ENCODE data around the gene CBFA2T2. TPM values are rescaled to one million over a fixed set of nuclear protein-coding genes. Genes with fewer than 3 reads are reported as not detected.
A peak's percentile ranks its signal among the peaks of the same experiment; 100 is the strongest.

CBFA2T2 gene
- total RNA-seq, 4 donors from 2014 or later: 16.7 to 22.5 (median 19.1) TPM

- peaks cover 0 to 52% (median 35%) of the 10 kb centered on the region in 4 donors for H3K4me1 ChIP-seq
- H3K36me3 ChIP-seq: peaks cover 0 to 24% (median 0%) of the 10 kb centered on the region in 3 donors
- DNase-seq (ENCODE audit: low spot score in 2 of 2): peak; percentile 78
- WGBS, 2 donors: 5 to 6% methylated on average over 16 to 36 of the region's 73 CpGs
- TF ChIP-seq CTCF (IDR thresholded peaks at IDR 0.05) (no peak), EP300 (IDR thresholded peaks at IDR 0.05) (peak in 1 of 2 donors; percentile 73), POLR2A (IDR thresholded peaks at IDR 0.05) (peak; percentile 51 to 79)
- H3K4me3 ChIP-seq: peak within 1 kb of the TSS; percentile 65 to 88 (median 69)
- H3K9me3 ChIP-seq: no peaks in the 10 kb centered on the region
- peak within 1 kb of the TSS; percentile 87 to 100 (median 93) for H3K27ac ChIP-seq
- no peaks in the 10 kb centered on the region for H3K27me3 ChIP-seq
These were observed 184.6 kb downstream of the CBFA2T2 start, which contains the start of gene NECAB3 for GRCh38 chr20:33674294-33675135. Gene NECAB3 (minus strand): TSS chr20:33674428. CDS start chr20:33674352, 76 bp downstream.

- H3K9me3 ChIP-seq: no peaks in the 10 kb centered on the region
- peak overlapping the region in 3 of 4 donors; percentile 65 to 88 (median 67) for H3K4me3 ChIP-seq
- peaks cover 0 to 16% (median 0%) of the 10 kb centered on the region in 3 donors for H3K36me3 ChIP-seq
- TF ChIP-seq POLR2A (IDR thresholded peaks at IDR 0.05) (peak in 1 of 2 donors; percentile 52), EP300 (IDR thresholded peaks at IDR 0.05) (peak in 1 of 2 donors; percentile 72), CTCF (IDR thresholded peaks at IDR 0.05) (no peak)
- H3K4me1 ChIP-seq: peaks cover 0 to 52% (median 35%) of the 10 kb centered on the region in 4 donors
- peak; percentile 59 to 79 for DNase-seq (ENCODE audit: low spot score in 2 of 2)
- H3K27me3 ChIP-seq: no peaks in the 10 kb centered on the region
- peak overlapping the region; percentile 87 to 100 (median 93) for H3K27ac ChIP-seq
- 13 to 22% methylated on average over 16 of the region's 16 CpGs for WGBS, 2 donors
These were observed 185.5 kb downstream of the CBFA2T2 start for GRCh38 chr20:33675136-33675959.

- Histone ChIP-seq H3K27ac (peak overlapping the region; percentile 87 to 100 (median 93)), H3K4me1 (peaks cover 0 to 52% (median 35%) of the 10 kb centered on the region in 4 donors), H3K9me3 (no peaks in the 10 kb centered on the region), H3K4me3 (no peak overlapping the region), H3K36me3 (peaks cover 0 to 8% (median 0%) of the 10 kb centered on the region in 3 donors), H3K27me3 (no peaks in the 10 kb centered on the region)
- TF ChIP-seq EP300 (IDR thresholded peaks at IDR 0.05): no peak
- TF ChIP-seq CTCF (IDR thresholded peaks at IDR 0.05): no peak
- no peak for TF ChIP-seq POLR2A (IDR thresholded peaks at IDR 0.05)
- DNase-seq (ENCODE audit: low spot score in 2 of 2): no peak
- WGBS, 2 donors: 85 to 86% methylated on average over 8 to 11 of the region's 11 CpGs
These were observed 186.2 kb downstream of the CBFA2T2 start for GRCh38 chr20:33676121-33676520.

- WGBS, 2 donors: 93 to 95% methylated on average over 29 of the region's 31 CpGs
- TF ChIP-seq CTCF (IDR thresholded peaks at IDR 0.05) (no peak), POLR2A (IDR thresholded peaks at IDR 0.05) (no peak), EP300 (IDR thresholded peaks at IDR 0.05) (no peak)
- H3K4me1 ChIP-seq: peaks cover 0 to 49% (median 35%) of the 10 kb centered on the region in 4 donors
- H3K27ac ChIP-seq: peak overlapping the region; percentile 87 to 100 (median 93)
- DNase-seq (ENCODE audit: low spot score in 2 of 2): no peak
- H3K4me3 ChIP-seq: no peak overlapping the region
- no peaks in the 10 kb centered on the region for H3K9me3 ChIP-seq
- H3K27me3 ChIP-seq: no peaks in the 10 kb centered on the region
- no peaks in the 10 kb centered on the region for H3K36me3 ChIP-seq
These were observed 187.1 kb downstream of the CBFA2T2 start for GRCh38 chr20:33676652-33677645.

Measured in tibial nerve (tissue), 4 donors.